ENCODE results near the gene ZNF768.
A peak's percentile ranks its signal among the peaks of the same experiment; 100 is the strongest.
"Not testable (repeated sequence)": the region's sequence is repeated elsewhere in the genome, so short reads cannot be mapped to it uniquely, and the experiment has no call there.

ZNF768 gene

DNA sequence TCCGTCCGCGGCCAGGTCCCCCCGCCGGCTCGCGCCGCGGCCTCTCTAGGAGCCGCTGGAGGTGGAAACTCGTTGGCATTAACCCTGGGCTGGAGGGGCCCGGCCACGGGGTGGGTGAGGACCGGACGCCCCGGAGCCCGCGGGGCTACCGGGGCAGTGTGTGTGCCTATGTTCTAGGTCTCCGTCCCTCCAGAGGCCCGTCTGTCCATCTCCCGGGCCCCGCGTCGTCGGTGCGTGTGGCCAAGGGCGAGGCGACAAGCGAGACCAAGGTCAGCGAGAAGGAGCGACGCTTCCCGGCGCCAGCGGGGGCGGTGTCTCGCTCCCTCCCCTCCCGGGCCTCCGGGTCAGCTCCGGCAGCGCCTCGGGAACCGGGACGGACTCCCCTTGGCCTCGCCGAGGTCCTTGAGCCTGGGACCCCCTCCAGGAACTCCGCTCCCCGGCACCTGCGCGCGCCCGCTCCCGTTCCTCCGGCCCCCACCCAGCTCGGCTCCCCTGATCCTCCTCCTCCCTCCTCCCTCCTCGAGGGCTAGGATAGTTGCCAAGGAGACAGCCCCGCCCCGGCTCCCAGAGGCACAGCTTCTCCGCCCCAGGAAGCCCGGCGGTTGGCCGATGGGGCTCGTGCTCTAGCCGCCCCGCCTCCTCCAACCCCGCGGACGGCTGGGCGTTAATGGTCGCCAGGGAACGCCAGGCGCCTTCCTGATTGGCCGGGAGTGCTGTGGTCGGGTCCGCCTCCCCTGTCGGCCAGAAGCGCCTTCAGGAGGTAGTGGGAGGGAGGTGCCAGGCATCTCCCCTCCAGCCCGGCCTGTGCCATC is 663 bp upstream of the ZNF768 start:
- DNase-seq (ENCODE audit: low read depth, low spot score) = peak; percentile 98
- in situ Hi-C loops (cut with HindIII; ENCODE audit: low sequenced_read_pairs) = no loop called here
- peak overlapping the region; percentile 70 for H3K4me3 ChIP-seq (ENCODE audit: low read depth, low read length)
- TF ChIP-seq, protein P1, sequence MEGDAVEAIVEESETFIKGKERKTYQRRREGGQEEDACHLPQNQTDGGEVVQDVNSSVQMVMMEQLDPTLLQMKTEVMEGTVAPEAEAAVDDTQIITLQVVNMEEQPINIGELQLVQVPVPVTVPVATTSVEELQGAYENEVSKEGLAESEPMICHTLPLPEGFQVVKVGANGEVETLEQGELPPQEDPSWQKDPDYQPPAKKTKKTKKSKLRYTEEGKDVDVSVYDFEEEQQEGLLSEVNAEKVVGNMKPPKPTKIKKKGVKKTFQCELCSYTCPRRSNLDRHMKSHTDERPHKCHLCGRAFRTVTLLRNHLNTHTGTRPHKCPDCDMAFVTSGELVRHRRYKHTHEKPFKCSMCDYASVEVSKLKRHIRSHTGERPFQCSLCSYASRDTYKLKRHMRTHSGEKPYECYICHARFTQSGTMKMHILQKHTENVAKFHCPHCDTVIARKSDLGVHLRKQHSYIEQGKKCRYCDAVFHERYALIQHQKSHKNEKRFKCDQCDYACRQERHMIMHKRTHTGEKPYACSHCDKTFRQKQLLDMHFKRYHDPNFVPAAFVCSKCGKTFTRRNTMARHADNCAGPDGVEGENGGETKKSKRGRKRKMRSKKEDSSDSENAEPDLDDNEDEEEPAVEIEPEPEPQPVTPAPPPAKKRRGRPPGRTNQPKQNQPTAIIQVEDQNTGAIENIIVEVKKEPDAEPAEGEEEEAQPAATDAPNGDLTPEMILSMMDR (IDR thresholded peaks at IDR 0.05; ENCODE audit: low read depth, low read length) = peak; percentile 31

DNA sequence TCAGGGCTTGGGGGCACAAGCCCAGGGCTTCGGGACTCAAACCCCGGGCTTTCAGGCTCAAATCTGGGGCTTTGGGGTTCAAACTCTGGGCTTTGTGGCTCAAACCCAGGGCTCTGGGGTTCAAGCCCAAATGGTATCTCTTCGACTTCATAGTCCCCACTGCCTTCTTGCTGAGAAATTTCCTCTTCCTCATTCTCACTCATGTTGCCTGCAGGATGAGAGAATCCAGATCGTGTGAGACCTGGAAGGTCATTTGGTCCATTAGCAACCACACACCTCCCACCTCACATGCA is 576 bp downstream of the ZNF768 start:
- H3K4me3 ChIP-seq (ENCODE audit: low read depth, low read length) = peak overlapping the region; percentile 70
- TF ChIP-seq, protein P1 (IDR thresholded peaks at IDR 0.05; ENCODE audit: low read depth, low read length) = no peak
- in situ Hi-C loops (cut with HindIII; ENCODE audit: low sequenced_read_pairs) = no loop called here
- DNase-seq (ENCODE audit: low read depth, low spot score) = no peak

DNA sequence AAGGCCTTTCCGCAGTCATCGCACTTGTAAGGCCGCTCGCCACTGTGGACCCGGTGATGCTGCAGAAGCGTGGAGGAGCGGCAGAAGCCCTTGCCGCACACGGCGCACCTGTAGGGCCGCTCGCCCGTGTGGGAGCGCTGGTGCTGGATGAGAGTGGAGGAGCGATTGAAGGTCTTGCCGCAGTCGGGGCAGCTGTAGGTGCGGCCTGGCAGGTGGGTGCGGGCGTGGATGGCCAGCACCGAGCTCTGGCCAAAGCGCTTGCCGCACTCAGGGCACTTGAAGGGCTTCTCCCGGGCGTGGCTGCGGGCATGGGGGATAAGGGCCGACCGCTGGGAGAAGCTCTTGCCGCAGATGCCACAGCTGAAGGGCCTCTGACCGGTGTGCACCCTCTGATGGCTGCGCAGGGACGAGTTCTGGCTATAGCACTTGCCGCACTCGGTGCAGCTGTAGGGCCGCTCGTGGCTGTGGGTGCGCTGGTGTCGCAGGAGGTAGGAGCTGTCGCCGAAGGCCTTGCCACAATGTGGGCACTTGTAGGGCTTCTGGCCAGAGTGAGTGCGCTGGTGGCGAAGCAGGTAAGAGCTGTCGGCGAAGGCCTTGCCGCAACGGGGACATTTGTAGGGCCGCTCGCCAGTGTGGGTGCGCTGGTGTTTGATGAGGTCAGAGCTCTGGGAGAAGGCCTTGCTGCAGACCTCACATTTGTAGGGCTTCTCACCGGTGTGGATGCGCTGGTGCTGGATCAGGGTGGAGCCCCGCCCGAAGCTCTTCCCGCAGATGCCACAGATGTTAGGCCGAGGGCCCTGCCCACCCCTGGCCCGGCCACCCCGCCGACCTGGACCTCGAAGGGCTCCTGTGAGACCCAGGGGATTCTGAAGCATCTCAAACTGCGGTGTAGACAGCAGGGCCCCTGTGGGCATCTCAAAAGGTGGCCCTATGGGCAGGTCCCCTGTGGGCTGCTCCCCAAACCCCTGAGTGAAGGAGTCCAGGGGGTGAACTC is 1.5 kb downstream of the ZNF768 start:
- H3K4me3 ChIP-seq (ENCODE audit: low read depth, low read length) = no peak overlapping the region
- in situ Hi-C loops (cut with HindIII; ENCODE audit: low sequenced_read_pairs) = no loop called here
- TF ChIP-seq, protein P1 (IDR thresholded peaks at IDR 0.05; ENCODE audit: low read depth, low read length) = no peak
- DNase-seq (ENCODE audit: low read depth, low spot score) = no peak

DNA sequence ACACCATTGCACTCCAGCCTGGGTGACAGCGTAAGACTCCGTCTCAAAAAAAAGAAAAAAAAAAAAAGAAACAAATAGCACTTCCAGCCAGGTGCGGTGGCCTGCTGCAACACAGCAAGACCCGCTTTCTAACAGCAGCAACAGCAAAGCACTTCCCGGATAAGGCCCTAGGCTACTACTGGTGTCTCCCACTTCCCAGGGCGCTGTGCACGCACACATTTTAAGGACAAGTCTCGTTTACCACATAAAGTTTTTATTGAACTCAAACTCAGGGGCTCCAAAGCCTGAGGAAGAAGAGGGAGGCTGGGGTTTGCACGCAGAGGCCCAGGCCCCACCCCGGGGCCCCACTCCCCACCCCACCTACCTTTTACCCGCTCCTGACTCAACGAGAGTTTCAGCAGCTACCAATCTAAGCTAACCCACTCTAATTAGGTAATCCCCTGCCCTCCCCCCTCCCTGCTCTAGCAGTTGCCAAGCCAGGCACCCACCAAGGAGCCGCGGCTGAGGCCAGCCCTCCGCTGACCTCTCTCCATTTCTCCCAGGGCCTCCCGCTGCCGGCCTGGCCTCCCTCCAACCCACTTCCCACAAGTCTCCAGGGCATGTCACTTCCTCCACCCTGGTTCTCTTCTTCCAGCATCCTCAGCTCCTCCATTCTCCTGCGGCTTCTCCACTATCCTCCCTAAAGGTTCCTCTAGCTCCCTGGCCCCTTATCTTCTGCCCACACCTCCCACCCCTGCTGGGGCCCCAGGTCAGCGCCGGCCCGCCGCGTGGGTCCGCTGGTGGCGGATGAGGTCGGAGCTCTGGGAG is 2.4 kb downstream of the ZNF768 start:
- peak; percentile 18 for DNase-seq (ENCODE audit: low read depth, low spot score)
- in situ Hi-C loops (cut with HindIII; ENCODE audit: low sequenced_read_pairs) = no loop called here
- TF ChIP-seq, protein P1 (IDR thresholded peaks at IDR 0.05; ENCODE audit: low read depth, low read length) = no peak
- no peak overlapping the region for H3K4me3 ChIP-seq (ENCODE audit: low read depth, low read length)

DNA sequence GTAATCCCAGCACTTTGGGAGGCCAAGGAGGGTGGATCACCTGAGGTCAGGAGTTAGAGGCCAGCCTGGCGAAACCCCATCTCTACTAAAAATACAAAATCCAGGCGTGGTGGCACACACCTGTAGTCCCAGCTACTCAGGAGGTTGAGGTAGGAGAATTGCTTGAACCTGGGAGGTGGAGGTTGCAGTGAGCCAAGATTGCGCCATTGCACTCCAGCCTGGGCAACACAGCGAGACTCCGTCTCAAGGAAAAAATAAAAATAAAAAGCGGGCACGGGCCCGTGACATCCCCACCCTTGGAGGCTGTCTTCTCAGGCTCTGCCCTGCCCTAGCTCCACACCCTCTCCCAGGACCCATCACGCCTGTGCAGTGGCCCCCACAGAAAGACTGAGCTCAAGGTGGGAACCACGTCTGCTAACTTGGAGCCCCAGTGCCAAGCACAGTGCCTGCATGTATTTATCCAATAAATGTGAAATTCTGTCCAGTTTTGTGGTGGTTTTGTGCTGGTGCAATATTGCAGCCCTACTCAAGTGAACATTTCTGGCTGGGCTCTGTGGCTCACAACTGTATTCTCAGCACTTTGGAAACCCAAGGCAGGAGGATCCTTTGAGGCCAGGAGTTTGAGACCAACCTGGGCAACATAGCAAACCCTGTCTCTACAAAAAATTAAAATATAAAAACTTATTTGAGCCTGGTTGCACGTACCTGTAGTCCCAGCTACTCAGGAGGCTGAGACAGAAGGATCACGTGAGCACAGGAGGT is 3.5 kb downstream of the ZNF768 start:
- DNase-seq (ENCODE audit: low read depth, low spot score); in situ Hi-C loops (cut with HindIII; ENCODE audit: low sequenced_read_pairs); H3K4me3 ChIP-seq (ENCODE audit: low read depth, low read length): not testable (repeated sequence)

DNA sequence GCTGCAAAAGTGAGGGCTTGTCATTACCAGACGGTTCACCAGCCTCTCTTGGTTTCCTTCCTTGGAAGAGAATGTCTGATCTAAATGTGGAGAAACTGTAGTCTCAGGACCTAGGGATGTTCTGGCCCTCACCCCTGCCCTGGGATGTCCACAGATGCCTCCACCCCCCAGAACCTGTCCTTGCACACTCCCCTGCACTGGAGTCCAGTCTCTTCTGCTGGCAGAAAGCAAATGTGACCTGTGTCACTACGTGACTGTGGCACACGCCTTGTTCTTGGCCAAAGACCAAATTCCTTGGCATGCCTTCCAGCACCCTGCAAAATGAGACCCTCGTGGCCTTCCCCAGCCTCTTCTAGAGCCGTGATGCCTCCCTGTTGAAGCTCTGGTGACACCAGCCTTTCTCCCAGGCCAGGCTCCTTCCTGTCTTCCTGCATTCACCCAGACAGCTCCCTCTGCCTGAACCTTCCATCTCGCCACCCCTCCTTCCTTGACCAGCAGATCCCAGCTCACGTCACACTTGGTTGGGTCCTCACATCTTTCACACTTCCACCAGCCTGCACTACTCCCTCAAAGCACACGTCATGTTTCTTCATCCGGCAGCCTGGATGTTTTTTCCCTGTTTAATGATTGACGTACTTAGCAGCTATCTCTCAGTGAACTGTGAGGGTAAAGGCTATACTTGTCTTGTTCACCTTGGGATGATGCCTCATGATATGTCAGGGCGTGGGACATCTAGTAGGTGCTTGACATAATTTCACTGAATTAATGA is 4.3 kb downstream of the ZNF768 start:
- in situ Hi-C loops (cut with HindIII; ENCODE audit: low sequenced_read_pairs) = no loop called here
- no peak for DNase-seq (ENCODE audit: low read depth, low spot score)
- TF ChIP-seq, protein P1 (IDR thresholded peaks at IDR 0.05; ENCODE audit: low read depth, low read length) = no peak
- H3K4me3 ChIP-seq (ENCODE audit: low read depth, low read length) = no peak overlapping the region
